Stimulated activated CD4-positive, alpha-beta T cell treated with anti-CD3 and anti-CD28 coated beads, Interleukin-15, amount 100 ng/mL, for 1 hour (primary cell): ENCODE measurements around the gene ARPC4.
A peak's percentile ranks its signal among the peaks of the same experiment; 100 is the strongest.
"Not testable (repeated sequence)": the region's sequence is repeated elsewhere in the genome, so short reads cannot be mapped to it uniquely, and the experiment has no call there.

Source experiments
- DNase-seq, 2 donors: peaks; one replicate each; pipeline ENCODE4 v3.0.0-alpha.2; 2020; ENCODE audit warnings: low read depth in 1 of 2, low spot score in 1 of 2

The ARPC4 gene

DNA sequence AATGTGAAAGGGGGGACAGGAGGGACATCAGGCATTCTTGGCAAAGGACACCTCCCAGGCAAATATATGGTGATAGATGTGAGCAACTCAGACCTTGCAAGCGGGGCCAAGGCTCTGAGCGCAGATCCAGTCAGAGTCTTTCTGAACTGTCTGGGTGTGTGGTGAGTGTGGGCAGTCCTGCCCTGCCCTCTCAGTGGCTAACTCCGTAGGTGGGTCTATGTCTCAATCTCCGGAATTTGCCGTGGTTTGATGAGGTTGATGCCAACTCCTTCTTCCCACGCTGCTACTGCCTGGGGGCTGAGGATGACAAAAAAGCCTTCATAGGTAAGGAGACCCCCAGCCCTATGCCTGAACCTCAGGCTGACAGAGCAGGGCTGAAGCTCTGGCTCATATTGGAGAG, 24.6 kb downstream of the ARPC4 start:
- DNase-seq = no peak

GRCh38 chr3:9818666-9819335, 25.9 kb downstream of the ARPC4 start:
- no peak for DNase-seq

DNA sequence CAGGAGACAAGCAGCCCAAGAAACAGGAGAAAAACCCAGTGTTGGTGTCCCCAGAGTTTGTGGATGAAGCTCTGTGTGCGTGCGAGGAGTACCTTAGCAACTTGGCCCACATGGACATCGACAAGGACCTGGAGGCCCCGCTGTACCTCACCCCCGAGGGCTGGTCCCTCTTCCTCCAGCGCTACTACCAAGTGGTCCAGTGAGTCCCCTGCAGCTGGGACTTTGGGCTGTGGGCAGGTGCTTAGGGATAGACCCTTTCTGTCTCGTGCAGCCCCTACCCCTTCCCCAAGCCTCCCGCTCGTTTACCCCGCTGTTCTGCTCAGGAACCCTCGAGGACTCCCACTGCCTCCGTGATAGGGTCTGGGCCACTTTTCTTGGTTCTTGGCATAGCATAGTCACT, 27.7 kb downstream of the ARPC4 start:
- DNase-seq = no peak

- DNase-seq = no peak
These were observed 28.1 kb downstream of the ARPC4 start for GRCh38 chr3:9820946-9821345.

DNA sequence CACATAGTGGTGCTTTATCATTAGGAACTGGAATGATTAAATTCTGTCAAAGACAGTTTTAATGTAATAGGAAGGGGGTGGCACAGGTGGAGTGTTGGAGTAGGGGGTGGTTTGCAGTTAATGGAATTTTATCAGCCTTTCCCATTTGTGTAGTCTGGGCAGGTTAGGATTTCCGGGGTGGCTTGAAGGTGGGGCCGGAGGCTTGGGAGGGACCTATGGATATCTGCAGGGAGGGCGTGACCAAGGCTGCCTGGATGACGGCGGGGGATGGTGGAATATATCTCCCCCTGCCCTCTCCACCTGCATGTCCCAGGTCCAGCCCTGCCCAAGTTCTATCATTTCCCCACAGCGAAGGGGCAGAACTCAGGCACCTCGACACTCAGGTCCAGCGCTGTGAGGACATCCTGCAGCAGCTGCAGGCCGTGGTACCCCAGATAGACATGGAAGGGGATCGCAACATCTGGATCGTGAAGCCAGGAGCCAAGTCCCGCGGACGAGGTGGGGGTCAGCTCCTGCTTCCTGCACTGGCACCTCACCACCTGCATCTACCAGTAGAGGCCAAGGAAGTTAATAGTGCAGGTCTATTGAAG, 32.7 kb downstream of the ARPC4 start:
- no peak for DNase-seq

DNA sequence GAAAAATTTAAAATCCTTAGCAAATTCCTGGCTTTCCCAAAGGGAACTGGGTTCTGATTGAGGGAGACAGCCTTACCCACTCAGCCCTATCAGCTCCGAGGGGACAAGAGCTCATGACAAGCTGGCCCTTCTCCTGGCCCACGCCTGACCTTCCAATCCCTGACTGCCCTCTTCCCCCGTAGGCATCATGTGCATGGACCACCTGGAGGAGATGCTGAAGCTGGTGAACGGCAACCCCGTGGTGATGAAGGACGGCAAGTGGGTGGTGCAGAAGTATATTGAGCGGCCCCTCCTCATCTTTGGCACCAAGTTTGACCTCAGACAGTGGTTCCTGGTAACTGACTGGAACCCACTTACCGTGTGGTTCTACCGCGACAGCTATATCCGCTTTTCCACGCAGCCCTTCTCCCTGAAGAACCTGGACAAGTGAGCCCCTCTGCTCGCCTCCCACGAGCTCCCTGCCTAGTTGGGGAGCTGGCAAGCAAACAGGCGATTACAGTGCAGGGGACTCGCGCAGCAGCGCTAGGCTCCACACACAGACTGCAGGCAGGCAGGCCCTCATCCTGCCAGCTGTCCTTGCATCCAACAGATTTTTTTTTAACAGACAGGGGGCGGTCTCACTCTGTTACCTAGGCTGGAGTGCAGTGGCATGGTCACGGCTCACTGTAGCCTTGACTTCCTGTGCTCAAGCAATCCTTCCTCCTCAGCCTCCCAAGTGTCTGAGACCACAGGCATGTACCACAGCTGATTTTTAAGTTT, 34.1 kb downstream of the ARPC4 start:
- no peak for DNase-seq

DNA sequence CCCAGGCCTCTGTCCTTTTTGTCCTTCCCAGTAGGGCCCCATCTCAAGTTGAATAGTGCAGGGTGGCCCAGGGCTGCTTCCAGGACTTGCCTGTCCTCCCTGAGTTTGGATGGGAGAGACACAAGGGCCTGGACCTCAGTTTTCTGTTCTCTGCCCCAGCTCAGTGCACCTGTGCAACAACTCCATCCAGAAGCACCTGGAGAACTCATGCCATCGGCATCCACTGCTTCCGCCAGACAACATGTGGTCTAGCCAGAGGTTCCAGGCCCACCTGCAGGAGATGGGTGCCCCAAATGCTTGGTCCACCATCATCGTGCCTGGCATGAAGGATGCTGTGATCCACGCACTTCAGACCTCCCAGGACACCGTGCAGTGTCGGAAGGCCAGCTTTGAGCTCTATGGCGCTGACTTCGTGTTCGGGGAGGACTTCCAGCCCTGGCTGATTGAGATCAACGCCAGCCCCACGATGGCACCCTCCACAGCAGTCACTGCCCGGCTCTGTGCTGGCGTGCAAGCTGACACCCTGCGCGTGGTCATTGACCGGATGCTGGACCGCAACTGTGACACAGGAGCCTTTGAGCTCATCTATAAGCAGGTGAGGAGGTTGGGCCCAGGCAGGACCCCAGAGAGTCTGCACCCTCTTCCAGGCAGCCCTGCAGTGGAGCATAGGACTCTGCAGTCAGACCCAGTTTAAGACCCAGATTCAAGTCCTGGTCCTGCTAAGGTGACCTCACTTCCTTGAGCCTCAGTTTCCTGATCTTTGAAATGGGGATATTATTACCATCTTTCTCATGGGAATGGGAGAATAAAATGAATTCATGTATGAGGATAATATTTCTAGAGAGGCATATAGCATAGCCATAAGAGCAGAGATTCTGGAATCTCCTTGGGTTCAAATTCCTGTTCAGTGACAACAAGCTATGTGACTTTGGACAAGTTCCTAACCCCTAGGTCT, 36.2 kb downstream of the ARPC4 start:
- DNase-seq = no peak

- no peak for DNase-seq
These were observed 38.4 kb downstream of the ARPC4 start for GRCh38 chr3:9831253-9831652.

DNA sequence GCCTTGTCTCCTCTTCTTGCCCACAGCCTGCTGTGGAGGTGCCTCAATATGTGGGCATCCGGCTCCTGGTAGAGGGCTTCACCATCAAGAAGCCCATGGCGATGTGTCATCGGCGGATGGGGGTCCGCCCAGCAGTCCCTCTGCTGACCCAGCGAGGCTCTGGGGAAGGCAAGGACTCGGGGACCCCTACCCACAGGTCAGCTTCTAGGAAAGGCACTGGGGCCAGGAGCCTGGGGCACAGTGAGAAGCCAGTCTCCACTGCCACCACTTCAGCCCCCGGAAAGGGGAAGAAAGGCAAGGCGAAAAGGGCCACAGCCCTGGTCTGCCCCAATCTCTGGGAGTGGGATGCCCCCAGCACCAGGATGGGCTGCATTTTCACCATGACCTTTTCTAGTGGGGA, 40.2 kb downstream of the ARPC4 start:
- no peak for DNase-seq

DNA sequence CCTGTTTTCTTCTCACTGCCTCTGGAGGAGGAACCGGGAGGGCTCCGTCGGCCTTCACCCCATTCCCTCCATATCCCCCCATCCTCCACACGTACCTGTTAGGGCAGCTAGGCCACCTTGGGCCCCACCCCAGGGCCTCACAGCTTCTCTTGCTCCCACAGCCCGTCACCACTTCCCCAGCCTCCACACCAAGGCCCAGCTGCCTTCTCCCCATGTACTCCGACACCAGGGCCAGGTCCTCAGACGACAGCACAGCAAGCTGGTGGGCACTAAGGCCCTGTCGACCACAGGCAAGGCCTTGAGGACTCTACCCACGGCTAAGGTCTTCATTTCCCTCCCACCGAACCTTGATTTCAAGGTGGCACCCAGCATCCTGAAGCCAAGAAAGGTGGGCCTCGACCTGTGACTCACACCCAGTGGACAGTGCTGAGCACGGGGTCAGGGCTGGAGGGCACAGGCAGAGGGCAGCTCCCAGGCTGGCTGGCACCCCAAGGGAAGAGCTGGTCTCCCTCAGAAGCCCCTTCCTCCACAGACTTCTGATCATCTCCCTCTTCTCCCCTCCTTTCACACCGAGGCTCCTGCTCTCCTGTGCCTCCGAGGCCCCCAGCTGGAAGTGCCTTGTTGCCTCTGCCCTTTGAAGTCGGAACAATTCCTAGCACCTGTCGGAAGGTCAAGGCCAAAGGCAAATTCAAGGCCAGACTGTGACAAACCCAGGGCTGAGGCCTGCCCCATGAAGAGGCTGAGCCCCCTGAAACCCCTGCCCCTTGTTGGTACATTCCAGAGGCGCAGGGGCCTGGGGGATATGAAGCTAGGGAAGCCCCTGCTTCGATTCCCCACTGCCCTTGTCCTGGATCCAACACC, 41.9 kb downstream of the ARPC4 start:
- DNase-seq = no peak

DNA sequence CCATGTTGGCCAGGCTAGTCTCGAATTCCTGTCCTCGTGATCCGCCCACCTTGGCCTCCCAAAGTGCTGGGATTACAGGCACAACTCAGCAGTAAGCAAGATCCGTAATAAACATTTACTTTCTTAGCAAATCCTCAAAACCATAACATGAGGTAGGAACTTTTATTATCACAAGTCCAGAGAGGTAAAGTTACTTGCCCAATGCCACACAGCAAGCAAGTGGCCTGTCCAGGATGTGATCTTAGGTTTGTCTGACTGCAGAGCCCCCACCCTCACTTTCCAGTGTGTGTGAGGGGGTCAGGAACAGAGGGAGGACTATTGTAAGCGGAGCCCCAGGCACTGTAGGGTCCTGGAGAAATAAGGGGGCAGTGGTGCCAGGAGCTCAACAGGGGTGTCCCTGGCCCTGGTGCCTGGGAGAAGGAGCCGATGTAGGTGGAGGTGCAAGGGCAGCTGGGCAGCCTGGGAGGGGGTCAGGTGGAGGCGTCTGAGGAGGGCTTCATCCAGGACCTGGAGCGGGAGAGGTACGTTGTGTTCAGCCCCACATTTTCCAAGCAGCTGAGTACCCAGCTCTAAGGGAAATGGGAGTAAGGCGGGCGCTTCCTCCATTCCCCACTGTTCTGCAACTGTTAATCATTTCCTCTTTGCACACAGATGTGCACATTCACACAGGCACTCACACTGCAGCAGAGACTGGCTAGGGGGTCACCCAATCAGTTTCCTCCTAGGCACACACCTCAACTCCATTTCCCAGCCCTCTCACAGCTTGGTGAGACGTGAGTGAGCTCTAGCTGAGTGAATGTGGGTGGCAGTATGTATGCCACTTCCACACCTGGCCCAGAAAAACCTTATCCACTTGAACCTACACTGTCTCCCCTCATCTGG, 45.1 kb downstream of the ARPC4 start:
- DNase-seq = no peak

DNA sequence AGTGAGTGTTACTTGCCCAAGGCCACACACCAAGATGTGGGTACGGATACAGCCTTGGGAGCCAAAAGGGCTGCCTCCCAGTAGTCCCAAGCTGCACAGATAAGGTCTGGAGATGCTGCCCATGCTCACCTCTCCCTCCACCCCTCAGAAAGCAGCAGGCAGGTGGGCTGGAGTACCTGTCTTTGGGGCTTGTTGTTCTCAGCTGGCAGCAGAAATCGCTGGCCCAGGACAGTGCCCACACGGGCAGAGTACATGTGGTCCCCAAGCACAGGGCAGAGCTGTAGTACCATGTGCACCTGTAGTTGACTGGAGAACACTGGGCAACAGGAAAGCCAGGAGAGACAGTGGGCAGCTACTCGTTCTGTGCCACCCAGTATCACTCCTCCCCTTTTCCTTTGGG, 46.0 kb downstream of the ARPC4 start:
- DNase-seq = no peak

DNA sequence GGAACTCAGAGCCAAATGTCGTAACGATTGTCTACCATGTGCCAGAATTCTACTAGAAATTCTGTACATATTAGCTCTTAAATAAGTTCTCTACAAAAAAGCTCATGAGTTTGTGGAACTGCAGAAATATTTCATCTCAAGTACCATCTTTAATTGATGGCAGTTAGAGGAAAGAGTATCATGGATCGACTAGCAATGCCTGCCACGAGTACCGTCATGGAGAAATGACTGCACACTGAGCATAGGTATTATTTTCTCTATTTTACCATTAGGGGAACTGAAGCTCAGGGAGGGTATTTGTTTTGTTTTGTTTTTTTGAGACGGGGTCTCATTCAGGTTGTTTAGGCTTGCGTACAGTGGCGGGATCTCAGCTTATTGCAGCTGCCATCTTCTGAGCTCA, 48.1 kb downstream of the ARPC4 start:
- no peak for DNase-seq

GRCh38 chr3:9843715-9844438, 51.0 kb downstream of the ARPC4 start, which contains the start of gene RPUSD3:
TSS of gene RPUSD3 (minus strand) at chr3:9844008. CDS start at chr3:9843990, 18 bp downstream.
- DNase-seq = peak; percentile 95 to 97

DNA sequence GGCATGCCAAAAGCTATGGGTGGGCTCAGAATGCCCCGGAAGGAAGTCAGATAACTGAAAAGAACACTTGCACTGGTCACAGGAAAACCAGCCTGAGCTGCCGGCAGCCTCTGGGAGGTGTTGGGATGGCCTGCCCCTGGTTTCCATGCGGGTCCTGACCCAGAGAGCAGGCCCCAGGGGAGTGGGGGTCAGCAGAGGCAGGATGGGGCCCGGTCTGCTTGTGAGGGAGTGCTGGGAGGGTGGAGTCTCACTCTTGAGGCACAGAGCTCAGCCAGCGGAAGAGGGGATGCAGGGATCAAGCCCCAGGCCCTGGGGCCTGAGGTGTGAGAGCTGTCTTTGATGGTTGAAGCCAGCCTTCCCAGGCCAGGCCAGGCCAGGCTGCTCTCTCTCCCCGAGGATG, 53.3 kb downstream of the ARPC4 start:
- no peak for DNase-seq

- DNase-seq = no peak
These were observed 54.1 kb downstream of the ARPC4 start for GRCh38 chr3:9846931-9847488.

DNA sequence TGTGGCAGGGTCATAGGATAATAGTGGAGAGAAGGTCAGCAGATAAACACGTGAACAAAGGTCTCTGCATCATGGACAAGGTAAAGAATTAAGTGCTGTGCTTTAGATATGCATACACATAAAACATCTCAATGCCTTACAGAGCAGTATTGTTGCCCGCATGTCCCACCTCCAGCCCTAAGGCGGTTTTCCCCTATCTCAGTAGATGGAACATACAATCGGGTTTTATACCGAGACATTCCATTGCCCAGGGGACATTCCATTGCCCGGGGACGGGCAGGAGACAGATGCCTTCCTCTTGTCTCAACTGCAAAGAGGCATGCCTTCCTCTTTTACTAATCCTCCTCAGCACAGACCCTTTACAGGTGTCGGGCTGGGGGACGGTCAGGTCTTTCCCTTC, 55.0 kb downstream of the ARPC4 start:
- not testable (repeated sequence) for DNase-seq

- not testable (repeated sequence) for DNase-seq
These were observed 56.0 kb downstream of the ARPC4 start for GRCh38 chr3:9848860-9849259.
